ENCODE results near the gene PCDHB5. TPM values are rescaled to one million over a fixed set of nuclear protein-coding genes. Genes with fewer than 3 reads are reported as not detected.
"Not testable (repeated sequence)": the region's sequence is repeated elsewhere in the genome, so short reads cannot be mapped to it uniquely, and the experiment has no call there.

PCDHB5 gene
- total RNA-seq = 10 to 100 TPM in 2 of 4 donors, 1 to 10 TPM in 2; 7.1 to 21.4 (median 11.1) TPM

- Histone ChIP-seq H3K9me3 (no peaks in the 10 kb centered on the region), H3K27me3 (no peaks in the 10 kb centered on the region), H3K4me3 (replicated peaks in 1 of 3) (peak within 1 kb of the TSS in 1 of 3 donors; percentile 44), H3K27ac (no peak within 1 kb of the TSS), H3K4me1 (no peaks in the 10 kb centered on the region), H3K36me3 (no peaks in the 10 kb centered on the region)
- intact Hi-C loops (cut with DNase I) = no loop called here
- WGBS, 2 donors = 19 to 24% methylated on average over 22 of the region's 22 CpGs
- peak; percentile 6 to 53 for DNase-seq
- peak in 3 of 6 experiments; percentile 52 to 64 (median 56) for TF ChIP-seq CTCF (IDR thresholded peaks at IDR 0.05)
- TF ChIP-seq POLR2A (IDR thresholded peaks at IDR 0.05) = no peak
These were observed at the start of gene PCDHB5 for GRCh38 chr5:141135030-141135717. PCDHB5 (plus strand) TSS chr5:141135206; CDS start chr5:141135435, 229 bp downstream.

GRCh38 chr5:141094481-141095262 lies 40.3 kb upstream of the PCDHB5 start, which contains the start of gene PCDHB2:
PCDHB2 (plus strand) TSS chr5:141094615; CDS start chr5:141094791, 176 bp downstream.
- TF ChIP-seq POLR2A (IDR thresholded peaks at IDR 0.05) (no peak), CTCF (IDR thresholded peaks at IDR 0.05) (peak in 3 of 6 experiments; percentile 10 to 39 (median 26))
- WGBS, 2 donors = 14 to 17% methylated on average over 29 of the region's 29 CpGs
- H3K36me3 ChIP-seq = no peaks in the 10 kb centered on the region
- H3K4me1 ChIP-seq = no peaks in the 10 kb centered on the region
- no peaks in the 10 kb centered on the region for H3K9me3 ChIP-seq
- intact Hi-C loops (cut with DNase I) = no loop called here
- DNase-seq = peak; percentile 3 to 19
- no peak within 1 kb of the TSS for H3K27ac ChIP-seq
- no peaks in the 10 kb centered on the region for H3K27me3 ChIP-seq
- H3K4me3 ChIP-seq (replicated peaks in 1 of 3) = peak within 1 kb of the TSS in 1 of 3 donors; percentile 22

- Histone ChIP-seq H3K4me1 (no peaks in the 10 kb centered on the region), H3K9me3 (no peaks in the 10 kb centered on the region), H3K27me3 (no peaks in the 10 kb centered on the region), H3K36me3 (no peaks in the 10 kb centered on the region), H3K27ac (no peak overlapping the region), H3K4me3 (replicated peaks in 1 of 3) (peak overlapping the region in 1 of 3 donors; percentile 22)
- 33 to 60% methylated on average over 12 of the region's 12 CpGs for WGBS, 2 donors
- no peak for DNase-seq
- intact Hi-C loops (cut with DNase I) = no loop called here
- TF ChIP-seq POLR2A (IDR thresholded peaks at IDR 0.05) (no peak), CTCF (IDR thresholded peaks at IDR 0.05) (no peak)
These were observed 39.8 kb upstream of the PCDHB5 start for GRCh38 chr5:141095263-141095641.

- H3K27ac ChIP-seq; H3K4me3 ChIP-seq (replicated peaks in 1 of 3); H3K36me3 ChIP-seq; DNase-seq; H3K4me1 ChIP-seq; H3K27me3 ChIP-seq; H3K9me3 ChIP-seq; intact Hi-C loops (cut with DNase I): not testable (repeated sequence)
- WGBS, 2 donors = 34% methylated on average over 16 of the region's 46 CpGs; no CpG with 5 or more reads in 1 of the 2 donors
These were observed 38.8 kb upstream of the PCDHB5 start for GRCh38 chr5:141096181-141096580.

- H3K36me3 ChIP-seq; H3K27ac ChIP-seq; H3K4me3 ChIP-seq (replicated peaks in 1 of 3); DNase-seq; H3K27me3 ChIP-seq; intact Hi-C loops (cut with DNase I); H3K9me3 ChIP-seq; H3K4me1 ChIP-seq: not testable (repeated sequence)
- WGBS, 2 donors = 24% methylated on average over 17 of the region's 38 CpGs; no CpG with 5 or more reads in 1 of the 2 donors
These were observed 38.4 kb upstream of the PCDHB5 start for GRCh38 chr5:141096586-141096985.
